ENCODE measurements around the gene RXRA.

The RXRA gene

GRCh38 chr9:134328341-134328840, 2.1 kb downstream of the RXRA start:
- peaks cover 21% of the 10 kb centered on the region; the same call in 1 of the 2 replicates for H3K4me1 ChIP-seq (ENCODE audit: insufficient read depth, low read length)

DNA sequence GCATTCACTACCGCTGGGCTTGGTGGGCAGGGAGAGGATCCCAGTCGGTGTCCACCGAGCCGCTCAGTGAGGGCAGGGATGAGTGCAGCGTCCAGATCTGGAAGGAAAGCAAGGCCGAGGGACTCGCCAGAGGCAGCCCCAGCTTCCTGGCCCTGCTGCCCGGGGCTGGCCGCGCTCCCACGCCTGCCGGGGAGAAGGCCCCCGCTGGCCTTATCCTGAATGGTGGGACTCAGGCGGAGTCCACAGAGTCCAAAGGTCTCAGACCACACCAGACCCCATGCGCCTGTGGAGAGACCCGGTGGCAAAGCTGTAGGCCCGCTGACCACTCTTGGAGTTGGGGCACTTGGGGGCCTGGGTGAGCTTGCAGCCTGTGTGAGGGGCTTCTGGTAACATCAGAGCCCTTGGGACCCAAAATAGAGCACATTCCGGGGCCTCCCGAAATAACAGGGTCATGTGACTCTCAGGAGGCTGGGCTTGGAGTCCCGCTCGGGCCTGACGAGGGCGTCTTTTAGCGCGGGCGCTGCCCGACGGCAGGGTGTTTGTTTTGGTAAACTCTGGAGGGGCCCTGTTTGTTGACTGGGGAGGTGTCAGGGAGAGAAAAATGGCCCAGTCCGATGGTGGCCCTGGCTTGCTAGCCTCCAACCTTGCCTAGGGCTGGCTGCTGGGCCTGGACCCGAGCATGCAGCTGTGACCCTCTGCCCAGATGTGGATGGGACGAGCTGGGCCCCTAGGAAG, 2.8 kb downstream of the RXRA start:
- no peaks in the 10 kb centered on the region; the same call in 1 of the 2 replicates for H3K27me3 ChIP-seq (ENCODE audit: insufficient read depth, low read length)
- no peak overlapping the region for H3K9ac ChIP-seq (ENCODE audit: low read depth, low read length)
- WGBS, result 78% methylated on average over 31 of the region's 31 CpGs
- no peak overlapping the region for H3K4me3 ChIP-seq (ENCODE audit: low read length)
- H3K4me1 ChIP-seq (ENCODE audit: insufficient read depth, low read length), result peaks cover 17% of the 10 kb centered on the region; the same call in 1 of the 2 replicates
- H3K36me3 ChIP-seq (ENCODE audit: insufficient read depth, low read length), result no peaks in the 10 kb centered on the region
- H3K9me3 ChIP-seq (ENCODE audit: insufficient read depth, low read depth, low read length), result no peaks in the 10 kb centered on the region
- H3K27ac ChIP-seq (ENCODE audit: low read depth, low read length), result peak overlapping the region; percentile 58

More at GRCh38 chr9:134328341-134328840, 2.1 kb downstream of the RXRA start:
- 0 out of 2 replicates have a peak overlapping the region, but pooled peaks have one; percentile 10 for H3K4me3 ChIP-seq (ENCODE audit: low read length)
- 74% methylated on average over 16 of the region's 16 CpGs for WGBS
- no peak overlapping the region for H3K9ac ChIP-seq (ENCODE audit: low read depth, low read length)
- no peaks in the 10 kb centered on the region for H3K9me3 ChIP-seq (ENCODE audit: insufficient read depth, low read depth, low read length)
- no peaks in the 10 kb centered on the region for H3K36me3 ChIP-seq (ENCODE audit: insufficient read depth, low read length)
- H3K27me3 ChIP-seq (ENCODE audit: insufficient read depth, low read length), result no peaks in the 10 kb centered on the region; the same call in 1 of the 2 replicates
- peak overlapping the region; percentile 58 for H3K27ac ChIP-seq (ENCODE audit: low read depth, low read length)

GRCh38 chr9:134329576-134329855, 3.3 kb downstream of the RXRA start:
- Histone ChIP-seq H3K36me3 (ENCODE audit: insufficient read depth, low read length) (no peaks in the 10 kb centered on the region), H3K9me3 (ENCODE audit: insufficient read depth, low read depth, low read length) (no peaks in the 10 kb centered on the region), H3K9ac (ENCODE audit: low read depth, low read length) (no peak overlapping the region), H3K27ac (ENCODE audit: low read depth, low read length) (no peak overlapping the region), H3K4me1 (ENCODE audit: insufficient read depth, low read length) (peaks cover 17% of the 10 kb centered on the region; the same call in 1 of the 2 replicates), H3K27me3 (ENCODE audit: insufficient read depth, low read length) (no peaks in the 10 kb centered on the region; the same call in 1 of the 2 replicates), H3K4me3 (ENCODE audit: low read length) (no peak overlapping the region)
- 80% methylated on average over 7 of the region's 7 CpGs for WGBS

DNA sequence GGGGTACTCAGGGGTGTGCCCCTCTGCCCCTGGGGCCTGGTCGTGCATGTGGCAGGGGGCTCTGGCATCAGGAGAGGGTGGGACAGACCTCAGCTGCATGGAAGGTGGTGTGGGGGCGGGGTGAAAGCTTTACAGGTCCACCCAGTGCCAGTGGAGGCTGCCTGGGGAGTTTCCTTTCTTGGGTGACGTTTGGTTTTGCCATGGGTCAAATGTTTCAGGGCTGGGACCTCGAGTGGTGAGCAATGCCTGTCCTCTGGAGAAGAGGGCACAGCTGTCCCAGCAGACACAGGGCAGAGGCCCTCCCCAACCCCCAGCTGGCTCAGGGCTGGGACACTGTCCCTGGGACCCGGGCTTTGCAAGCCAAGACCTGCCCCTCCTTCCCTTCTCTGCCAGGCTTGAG, 3.6 kb downstream of the RXRA start:
- Histone ChIP-seq H3K9me3 (ENCODE audit: insufficient read depth, low read depth, low read length) (no peaks in the 10 kb centered on the region), H3K36me3 (ENCODE audit: insufficient read depth, low read length) (no peaks in the 10 kb centered on the region), H3K27ac (ENCODE audit: low read depth, low read length) (no peak overlapping the region), H3K4me3 (ENCODE audit: low read length) (no peak overlapping the region), H3K9ac (ENCODE audit: low read depth, low read length) (no peak overlapping the region), H3K27me3 (ENCODE audit: insufficient read depth, low read length) (no peaks in the 10 kb centered on the region; the same call in 1 of the 2 replicates), H3K4me1 (ENCODE audit: insufficient read depth, low read length) (peaks cover 17% of the 10 kb centered on the region; the same call in 1 of the 2 replicates)
- WGBS, result 89% methylated on average over 5 of the region's 5 CpGs

GRCh38 chr9:134330590-134330989, 4.3 kb downstream of the RXRA start:
- Histone ChIP-seq H3K27ac (ENCODE audit: low read depth, low read length) (no peak overlapping the region), H3K36me3 (ENCODE audit: insufficient read depth, low read length) (no peaks in the 10 kb centered on the region), H3K4me1 (ENCODE audit: insufficient read depth, low read length) (peaks cover 17% of the 10 kb centered on the region; the same call in 1 of the 2 replicates), H3K9ac (ENCODE audit: low read depth, low read length) (no peak overlapping the region), H3K9me3 (ENCODE audit: insufficient read depth, low read depth, low read length) (no peaks in the 10 kb centered on the region), H3K4me3 (ENCODE audit: low read length) (no peak overlapping the region), H3K27me3 (ENCODE audit: insufficient read depth, low read length) (no peaks in the 10 kb centered on the region)
- WGBS, result 93% methylated on average over 3 of the region's 3 CpGs

GRCh38 chr9:134331186-134332025, 5.2 kb downstream of the RXRA start:
- Histone ChIP-seq H3K4me1 (ENCODE audit: insufficient read depth, low read length) (peaks cover 17% of the 10 kb centered on the region; the same call in 1 of the 2 replicates), H3K9ac (ENCODE audit: low read depth, low read length) (no peak overlapping the region), H3K4me3 (ENCODE audit: low read length) (no peak overlapping the region), H3K27me3 (ENCODE audit: insufficient read depth, low read length) (no peaks in the 10 kb centered on the region), H3K9me3 (ENCODE audit: insufficient read depth, low read depth, low read length) (no peaks in the 10 kb centered on the region), H3K27ac (ENCODE audit: low read depth, low read length) (no peak overlapping the region), H3K36me3 (ENCODE audit: insufficient read depth, low read length) (no peaks in the 10 kb centered on the region)
- WGBS, result 96% methylated on average over 30 of the region's 30 CpGs

DNA sequence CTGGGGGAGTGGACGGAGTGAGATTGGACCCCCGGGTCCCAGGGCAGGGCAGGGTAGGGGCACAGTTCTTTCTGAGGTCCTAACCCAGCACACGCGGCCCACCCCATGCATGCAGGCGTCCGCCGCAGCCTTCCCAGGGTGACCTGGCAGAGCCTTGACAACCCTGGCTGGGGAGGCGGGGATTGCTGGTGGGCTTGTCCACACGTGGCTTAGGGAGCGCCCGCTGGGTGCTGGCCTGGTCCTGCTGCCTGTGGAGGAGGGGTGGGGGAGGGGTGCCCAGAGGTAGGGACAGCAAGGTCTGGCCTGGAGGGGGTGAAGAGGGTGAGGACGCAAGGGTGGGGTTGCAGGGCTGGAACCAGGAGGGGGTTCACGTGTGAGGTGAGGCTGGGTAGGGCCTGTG, 6.0 kb downstream of the RXRA start:
- Histone ChIP-seq H3K9ac (ENCODE audit: low read depth, low read length) (no peak overlapping the region), H3K36me3 (ENCODE audit: insufficient read depth, low read length) (no peaks in the 10 kb centered on the region), H3K4me3 (ENCODE audit: low read length) (no peak overlapping the region), H3K27me3 (ENCODE audit: insufficient read depth, low read length) (no peaks in the 10 kb centered on the region), H3K4me1 (ENCODE audit: insufficient read depth, low read length) (peaks cover 17% of the 10 kb centered on the region; the same call in 1 of the 2 replicates), H3K9me3 (ENCODE audit: insufficient read depth, low read depth, low read length) (no peaks in the 10 kb centered on the region), H3K27ac (ENCODE audit: low read depth, low read length) (no peak overlapping the region)
- 92% methylated on average over 13 of the region's 13 CpGs for WGBS

GRCh38 chr9:134332841-134333233, 6.6 kb downstream of the RXRA start:
- Histone ChIP-seq H3K27ac (ENCODE audit: low read depth, low read length) (no peak overlapping the region), H3K4me1 (ENCODE audit: insufficient read depth, low read length) (peaks cover 13% of the 10 kb centered on the region; the same call in 1 of the 2 replicates), H3K36me3 (ENCODE audit: insufficient read depth, low read length) (no peaks in the 10 kb centered on the region), H3K27me3 (ENCODE audit: insufficient read depth, low read length) (no peaks in the 10 kb centered on the region), H3K9ac (ENCODE audit: low read depth, low read length) (no peak overlapping the region), H3K9me3 (ENCODE audit: insufficient read depth, low read depth, low read length) (no peaks in the 10 kb centered on the region), H3K4me3 (ENCODE audit: low read length) (no peak overlapping the region)
- WGBS, result 91% methylated on average over 8 of the region's 8 CpGs

GRCh38 chr9:134333234-134333873, 7.1 kb downstream of the RXRA start:
- H3K9me3 ChIP-seq (ENCODE audit: insufficient read depth, low read depth, low read length), result no peaks in the 10 kb centered on the region
- no peaks in the 10 kb centered on the region for H3K27me3 ChIP-seq (ENCODE audit: insufficient read depth, low read length)
- H3K9ac ChIP-seq (ENCODE audit: low read depth, low read length), result no peak overlapping the region
- H3K4me3 ChIP-seq (ENCODE audit: low read length), result no peak overlapping the region
- H3K36me3 ChIP-seq (ENCODE audit: insufficient read depth, low read length), result no peaks in the 10 kb centered on the region
- H3K4me1 ChIP-seq (ENCODE audit: insufficient read depth, low read length), result peaks cover 8% of the 10 kb centered on the region; the same call in 1 of the 2 replicates
- H3K27ac ChIP-seq (ENCODE audit: low read depth, low read length), result no peak overlapping the region
- WGBS, result 84% methylated on average over 24 of the region's 24 CpGs

DNA sequence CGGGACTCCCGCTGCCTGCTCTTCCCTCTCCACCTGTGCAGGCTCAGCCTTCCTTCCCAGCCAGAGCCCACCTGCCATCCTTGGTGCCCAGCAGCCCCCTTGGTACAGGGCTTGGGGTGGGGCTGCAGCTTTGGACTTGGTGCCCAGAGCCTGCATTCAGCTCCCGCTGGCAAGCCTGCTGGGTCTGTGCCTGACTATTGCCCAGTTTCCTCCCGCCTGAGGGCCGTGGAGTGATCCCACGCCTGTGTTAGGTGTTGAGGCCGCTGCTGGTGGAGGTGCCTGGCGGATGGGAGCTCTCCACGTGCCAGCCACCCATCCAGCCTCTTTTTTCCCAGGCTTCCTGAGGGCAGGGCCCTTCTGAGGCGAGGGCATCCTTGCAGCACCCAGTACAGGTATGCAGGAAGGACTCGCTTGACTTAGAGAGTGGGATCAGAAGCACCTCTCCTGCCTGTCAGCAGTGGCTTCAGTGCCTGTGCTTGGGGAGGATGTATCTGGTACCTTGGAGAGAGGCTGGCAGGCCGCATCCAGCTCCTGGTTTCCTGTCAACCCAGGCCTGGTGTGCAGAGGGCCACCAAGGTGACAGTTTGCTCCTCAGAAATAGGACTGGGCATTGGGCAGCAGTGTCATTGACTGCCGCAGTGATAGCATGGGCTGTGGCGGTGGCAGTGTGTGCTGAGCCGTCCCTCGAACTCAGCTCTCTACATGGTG, 7.8 kb downstream of the RXRA start:
- Histone ChIP-seq H3K27ac (ENCODE audit: low read depth, low read length) (no peak overlapping the region), H3K4me3 (ENCODE audit: low read length) (no peak overlapping the region), H3K9me3 (ENCODE audit: insufficient read depth, low read depth, low read length) (no peaks in the 10 kb centered on the region), H3K27me3 (ENCODE audit: insufficient read depth, low read length) (no peaks in the 10 kb centered on the region), H3K9ac (ENCODE audit: low read depth, low read length) (no peak overlapping the region), H3K36me3 (ENCODE audit: insufficient read depth, low read length) (no peaks in the 10 kb centered on the region), H3K4me1 (ENCODE audit: insufficient read depth, low read length) (0 out of 2 replicates have a peak, but pooled peaks cover 3% of the 10 kb centered on the region)
- WGBS, result 93% methylated on average over 16 of the region's 16 CpGs

Measured in HUES64 (cell line).